ENCODE results near the gene ARL6IP6. TPM values are rescaled to one million over a fixed set of nuclear protein-coding genes. Genes with fewer than 3 reads are reported as not detected.

Gene ARL6IP6
- 16.4 and 40.3 TPM in 2 replicates for total RNA-seq

DNA sequence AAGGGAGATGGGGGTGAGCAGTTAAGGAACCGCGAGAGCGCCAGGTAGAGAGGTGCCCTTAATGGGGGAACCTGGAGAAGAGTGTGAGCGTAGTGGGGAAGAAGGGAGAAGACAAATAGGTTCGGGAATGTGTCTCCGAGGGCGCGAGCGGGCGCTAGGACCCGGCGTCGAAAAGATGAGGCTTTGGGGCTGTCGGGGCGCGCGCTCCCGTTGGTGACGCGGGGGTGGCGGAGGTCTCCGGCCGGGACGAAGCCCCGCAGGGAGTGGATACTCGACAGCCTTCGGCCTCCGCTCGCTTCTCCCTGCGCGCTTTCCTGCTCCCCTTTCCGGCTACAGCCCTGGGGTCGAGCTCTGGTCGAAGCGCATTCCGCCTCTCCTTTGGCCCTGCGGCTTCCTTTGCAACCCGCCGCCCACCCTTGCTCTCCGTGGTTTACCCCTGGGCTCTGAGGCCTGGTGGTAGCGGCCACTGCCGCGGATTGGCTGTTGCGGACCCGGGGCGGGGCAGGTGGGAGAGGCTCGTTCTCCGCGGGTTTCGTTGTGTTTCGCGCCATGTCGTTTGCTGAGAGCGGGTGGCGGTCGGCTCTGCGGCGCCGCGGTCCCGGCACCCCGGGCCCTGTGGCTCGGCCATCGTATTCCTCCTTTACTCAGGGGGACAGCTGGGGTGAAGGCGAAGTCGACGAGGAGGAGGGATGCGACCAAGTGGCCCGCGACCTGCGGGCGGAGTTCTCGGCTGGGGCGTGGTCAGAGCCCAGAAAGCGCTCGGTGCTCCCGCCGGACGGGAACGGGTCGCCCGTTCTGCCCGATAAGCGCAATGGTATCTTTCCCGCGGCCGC is at the start of gene ARL6IP6:
Gene ARL6IP6, plus strand, starts transcription at position 545 of the 833 bp plus-strand sequence. Its CDS starts 5 bp downstream, at position 550.
- peak; percentile 72 for DNase-seq (ENCODE audit: low read depth)

DNA sequence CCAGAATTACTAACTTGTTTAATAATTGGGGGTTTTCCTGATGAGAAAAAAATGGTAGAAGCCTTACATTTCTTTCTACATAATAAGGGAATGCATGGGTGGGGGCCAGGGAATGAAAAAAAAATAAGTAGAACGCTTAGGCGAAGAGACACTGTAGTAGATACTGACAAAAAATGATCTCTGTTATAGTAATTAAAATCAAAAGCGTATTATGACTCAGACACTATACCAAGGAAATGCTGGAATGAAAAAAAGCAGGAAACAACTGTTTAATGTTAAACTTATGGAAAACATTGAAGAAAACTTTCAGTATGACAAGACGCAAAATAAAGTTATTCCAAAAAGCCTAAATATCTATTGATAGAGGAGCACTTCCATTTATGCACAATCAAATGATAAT is 44.1 kb upstream of the ARL6IP6 start:
- no peak for DNase-seq (ENCODE audit: low read depth)

DNA sequence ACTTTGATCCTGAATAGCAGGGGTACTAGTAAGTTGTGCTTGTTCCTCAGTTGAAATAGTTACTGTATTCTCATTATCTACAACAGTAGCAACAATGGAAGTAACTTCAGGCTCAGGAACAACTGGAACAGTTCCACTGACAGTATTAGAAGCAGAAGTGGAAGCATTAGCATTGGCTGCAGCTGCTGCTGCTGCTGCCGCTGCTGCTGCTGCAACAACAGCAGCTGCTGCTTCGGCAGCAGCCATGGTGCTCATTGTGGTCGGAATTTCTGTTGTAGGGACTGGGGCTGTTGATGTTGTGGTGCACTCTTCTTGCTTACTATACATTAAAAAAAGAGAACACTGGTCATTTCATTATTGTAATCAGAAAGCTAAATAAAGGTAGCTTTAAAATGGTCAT is 42.0 kb upstream of the ARL6IP6 start:
- DNase-seq (ENCODE audit: low read depth) = no peak

DNA sequence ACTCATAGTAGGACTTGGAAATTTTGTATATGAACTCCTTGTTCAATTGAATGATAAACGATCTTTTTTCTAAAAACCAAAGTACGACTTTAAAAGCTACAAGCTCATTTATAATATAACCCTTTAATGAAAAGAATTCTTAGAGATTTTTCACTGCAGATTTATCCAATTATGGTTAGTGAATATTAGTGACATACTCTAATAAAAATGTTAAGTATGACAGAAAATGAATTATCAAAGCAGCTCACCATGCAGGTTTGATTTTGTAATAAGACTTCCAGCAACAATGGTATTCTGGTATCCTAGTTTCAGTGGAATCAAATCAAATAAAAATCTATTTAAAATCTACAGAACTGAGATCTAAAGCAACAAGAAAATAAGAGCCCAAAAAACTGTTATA is 39.6 kb upstream of the ARL6IP6 start:
- no peak for DNase-seq (ENCODE audit: low read depth)

DNA sequence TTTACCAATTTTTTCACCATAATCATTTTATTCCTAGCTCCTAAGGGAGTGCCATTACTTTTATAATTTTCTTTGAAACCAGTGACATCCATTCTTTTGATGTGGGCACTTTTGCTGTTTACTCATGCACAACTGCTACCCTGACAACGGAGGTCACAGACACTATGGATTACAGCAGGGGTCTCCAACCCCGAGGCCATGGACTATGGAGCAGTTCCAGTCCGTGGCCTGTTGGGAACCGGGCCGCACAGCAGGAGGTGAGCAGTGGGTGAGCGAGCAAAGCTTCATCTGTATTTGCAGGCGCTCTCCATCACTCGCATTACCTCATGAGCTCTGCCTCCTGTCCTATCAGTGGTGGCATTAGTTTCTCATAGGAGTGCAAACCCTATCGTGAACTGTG is 35.8 kb upstream of the ARL6IP6 start:
- DNase-seq (ENCODE audit: low read depth) = no peak

DNA sequence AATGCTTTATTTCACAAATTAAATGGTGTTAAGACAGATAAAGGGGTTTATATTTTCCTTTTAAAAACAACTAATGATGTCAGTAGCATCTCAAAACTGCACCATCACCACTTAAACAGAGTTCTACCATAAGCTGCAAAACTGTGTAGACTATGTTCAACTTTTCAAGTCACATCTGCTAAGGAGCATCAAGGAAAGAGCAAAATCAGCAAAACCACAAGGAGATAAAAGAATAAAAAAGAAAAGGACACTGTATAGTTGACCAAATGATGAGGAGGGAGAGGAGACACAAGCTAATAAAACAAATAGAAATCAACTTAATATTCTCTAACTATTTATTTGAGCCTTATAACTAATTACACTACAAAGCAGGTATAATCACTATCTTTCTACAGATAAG is 35.0 kb upstream of the ARL6IP6 start:
- no peak for DNase-seq (ENCODE audit: low read depth)

DNA sequence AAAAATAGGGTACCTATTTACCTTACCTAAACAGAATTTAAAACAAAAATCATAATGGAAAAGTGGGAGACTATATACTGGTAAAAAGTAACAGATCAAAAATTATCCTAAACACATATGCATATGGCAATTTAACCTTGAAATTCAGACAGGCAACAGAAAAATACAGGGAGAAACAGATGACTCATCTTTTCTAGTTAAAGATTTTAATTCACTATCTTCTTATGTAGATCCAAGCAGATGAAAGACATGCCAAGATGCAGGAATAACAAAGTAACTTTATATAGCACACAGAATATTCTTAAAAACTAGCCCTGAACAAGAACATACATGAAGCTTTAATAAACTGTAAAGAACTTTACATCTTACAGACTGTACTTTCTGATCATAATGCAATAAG is 32.1 kb upstream of the ARL6IP6 start:
- no peak for DNase-seq (ENCODE audit: low read depth)

DNA sequence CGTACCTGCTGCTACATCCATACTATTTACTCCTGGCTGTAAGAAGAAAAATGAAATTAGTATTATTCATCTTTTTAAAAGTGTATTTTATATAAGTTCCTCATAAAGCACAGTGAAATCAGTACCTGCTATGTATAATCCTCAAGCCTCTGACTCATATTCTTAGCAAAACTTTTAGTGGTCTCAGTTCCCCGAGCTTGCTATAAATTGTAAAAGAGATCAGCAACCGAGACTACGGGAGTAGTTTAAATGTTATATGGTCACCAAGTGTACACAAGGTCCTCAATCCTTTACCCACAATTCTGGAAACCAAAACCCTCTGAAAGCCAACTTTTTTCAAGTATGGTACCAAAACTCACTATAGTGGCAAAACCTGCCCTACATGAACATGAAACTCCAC is 25.4 kb upstream of the ARL6IP6 start:
- DNase-seq (ENCODE audit: low read depth) = no peak

DNA sequence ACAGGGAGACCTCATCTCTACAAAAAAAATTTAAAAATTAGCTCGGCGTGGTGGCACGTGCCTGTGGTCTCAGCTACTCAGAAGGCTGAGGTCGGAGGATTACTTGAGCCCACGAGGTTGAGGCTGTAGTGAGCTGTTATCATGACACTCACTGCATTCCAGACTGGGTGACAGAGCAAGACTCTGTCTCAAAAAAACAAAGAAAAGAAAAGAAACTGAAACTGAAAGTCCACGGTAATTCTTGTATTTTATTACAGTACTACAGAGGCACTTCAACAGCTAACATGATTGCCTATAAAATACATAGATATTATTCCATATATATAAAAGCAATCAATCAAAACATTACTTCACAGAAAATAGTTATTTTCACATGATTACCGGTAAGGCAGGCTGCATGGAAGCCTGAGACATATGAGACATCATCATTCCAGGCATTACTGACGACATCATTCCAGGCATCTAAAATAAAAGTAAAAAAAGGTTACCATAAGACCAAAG is 24.2 kb upstream of the ARL6IP6 start:
- peak; percentile 30 for DNase-seq (ENCODE audit: low read depth)

DNA sequence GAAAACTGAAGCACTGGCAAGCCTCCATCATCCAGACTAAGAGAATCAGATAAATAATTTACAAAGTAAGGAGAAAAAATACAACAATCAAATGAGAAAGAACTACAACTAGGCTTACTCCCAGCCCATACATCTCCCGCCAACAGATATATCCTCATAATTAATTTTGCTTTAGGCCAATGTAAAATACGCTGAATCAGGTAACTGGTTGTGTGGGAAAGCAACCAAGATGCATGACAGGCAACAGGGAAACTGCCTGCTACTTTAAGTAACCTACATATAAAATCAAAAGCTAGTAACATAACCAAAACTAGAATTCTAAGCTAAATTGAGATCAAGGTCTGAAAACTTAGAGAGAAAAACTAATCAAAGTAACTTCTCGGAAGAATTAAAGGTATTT is 22.7 kb upstream of the ARL6IP6 start:
- no peak for DNase-seq (ENCODE audit: low read depth)

DNA sequence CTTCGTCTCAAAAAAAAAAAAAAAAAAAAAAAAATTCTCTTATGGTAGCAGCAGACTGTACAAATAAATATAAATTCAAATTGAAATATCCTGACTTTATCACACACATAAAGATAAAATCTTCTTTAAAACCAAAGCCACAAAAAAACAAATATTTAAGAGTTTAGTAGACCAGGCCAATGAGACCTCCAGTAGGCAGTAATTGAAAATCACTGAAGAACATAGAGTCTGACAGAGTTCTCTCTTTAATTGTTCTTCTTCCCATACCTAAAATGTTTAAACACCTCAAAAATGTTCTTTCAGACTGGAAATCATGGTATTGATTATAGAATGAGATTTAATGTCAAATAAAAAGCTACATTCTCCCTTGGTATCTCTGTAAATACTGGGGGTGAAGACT is 21.9 kb upstream of the ARL6IP6 start:
- DNase-seq (ENCODE audit: low read depth) = no peak

DNA sequence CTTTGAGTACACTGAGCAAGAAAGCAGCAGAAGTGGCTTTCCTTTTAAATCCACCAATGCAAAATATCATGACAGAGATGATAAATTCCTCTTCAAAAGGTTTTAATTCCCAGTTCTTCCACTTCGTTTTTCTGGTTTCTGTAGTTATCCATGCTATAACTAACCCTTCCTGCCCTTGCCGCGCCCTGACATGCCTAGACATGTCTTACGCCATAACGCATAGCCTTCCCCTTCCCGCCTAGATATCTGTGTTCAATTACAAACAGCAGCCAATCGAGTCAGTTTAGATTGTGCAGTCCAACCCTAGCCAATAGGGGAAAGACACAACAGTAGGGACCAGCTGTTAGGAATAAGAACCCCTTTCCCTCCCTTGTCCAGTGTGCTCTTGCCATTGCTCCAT is 17.2 kb upstream of the ARL6IP6 start:
- DNase-seq (ENCODE audit: low read depth) = no peak

DNA sequence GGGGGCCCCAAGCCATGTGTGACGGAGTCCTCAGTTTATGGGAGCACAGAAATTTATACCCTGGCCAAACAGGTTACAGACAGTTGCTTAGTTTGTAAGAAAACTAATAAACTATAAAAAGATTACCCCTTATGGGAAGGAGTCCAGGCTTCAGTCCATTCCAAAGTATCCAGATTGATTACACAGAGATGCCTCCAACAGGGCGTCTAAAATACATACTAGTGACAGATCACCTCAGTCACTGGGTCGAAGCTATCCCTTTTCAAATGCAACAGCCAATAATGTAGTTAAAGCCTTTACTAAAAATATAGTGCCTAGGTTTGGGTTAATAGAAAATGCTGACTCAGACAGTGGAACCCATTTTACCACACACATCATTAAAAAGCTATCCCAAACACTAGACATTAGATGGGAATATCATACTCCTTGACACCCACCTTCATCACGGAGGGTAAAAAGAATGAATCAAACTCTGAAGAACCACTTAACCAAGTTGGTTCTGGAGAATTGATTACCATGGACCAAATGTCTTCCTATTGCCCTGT is 11.9 kb upstream of the ARL6IP6 start:
- DNase-seq (ENCODE audit: low read depth) = no peak

DNA sequence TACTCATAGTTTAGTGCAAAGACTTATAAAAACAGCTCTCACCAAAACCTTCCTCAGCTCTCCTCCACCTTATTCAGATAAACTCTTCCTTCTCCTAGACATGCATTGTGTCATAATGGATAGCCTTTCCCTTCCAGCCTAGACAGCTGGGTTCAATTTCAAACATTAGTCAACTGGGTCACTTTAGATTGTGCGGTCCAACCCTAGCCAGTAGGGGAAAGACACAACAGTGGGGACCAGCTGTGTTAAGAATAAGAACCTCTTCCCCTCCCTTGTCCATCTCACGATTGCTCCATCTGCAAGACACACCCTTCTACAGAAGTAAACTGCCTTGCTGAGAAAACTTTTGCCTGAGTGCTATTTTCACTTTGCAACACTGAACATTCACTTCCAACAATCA is 9.7 kb upstream of the ARL6IP6 start:
- DNase-seq (ENCODE audit: low read depth) = no peak

DNA sequence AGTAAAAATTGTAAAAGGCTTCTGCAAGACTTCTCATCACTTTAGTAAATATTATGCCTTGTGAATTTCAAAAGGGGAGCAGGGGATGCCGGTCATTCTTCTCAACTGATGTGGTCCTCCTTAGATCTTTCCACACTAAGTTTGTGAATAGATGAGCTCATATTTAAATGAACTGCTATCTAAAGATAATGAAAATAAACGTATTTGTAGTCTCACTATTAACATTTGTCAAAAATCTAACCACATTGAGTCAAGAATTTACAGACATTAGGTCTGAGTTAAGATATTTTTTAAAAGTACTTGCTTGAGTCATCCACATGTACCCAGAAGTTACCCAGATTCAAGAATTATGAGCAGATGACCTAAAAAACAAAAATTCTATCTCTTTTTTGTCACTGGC is 7.7 kb upstream of the ARL6IP6 start:
- no peak for DNase-seq (ENCODE audit: low read depth)

DNA sequence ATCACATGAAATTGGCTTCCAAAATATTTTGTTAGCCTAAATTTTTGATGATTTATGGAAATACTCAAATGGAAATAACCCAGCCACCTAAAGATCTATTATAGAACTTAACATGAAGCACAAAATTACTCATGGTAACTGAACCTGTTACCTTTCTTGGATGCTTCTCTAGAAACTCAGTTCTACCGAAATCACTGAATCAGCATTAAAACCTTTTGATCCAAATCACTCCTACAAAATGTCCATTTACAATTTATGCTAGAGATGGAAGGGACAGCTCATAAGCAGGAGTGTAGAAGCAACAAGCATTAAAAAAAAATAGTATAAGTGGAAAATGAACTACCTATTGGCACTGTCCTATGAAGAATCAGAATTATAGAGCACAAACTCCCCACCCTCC is 3.3 kb upstream of the ARL6IP6 start:
- no peak for DNase-seq (ENCODE audit: low read depth)

DNA sequence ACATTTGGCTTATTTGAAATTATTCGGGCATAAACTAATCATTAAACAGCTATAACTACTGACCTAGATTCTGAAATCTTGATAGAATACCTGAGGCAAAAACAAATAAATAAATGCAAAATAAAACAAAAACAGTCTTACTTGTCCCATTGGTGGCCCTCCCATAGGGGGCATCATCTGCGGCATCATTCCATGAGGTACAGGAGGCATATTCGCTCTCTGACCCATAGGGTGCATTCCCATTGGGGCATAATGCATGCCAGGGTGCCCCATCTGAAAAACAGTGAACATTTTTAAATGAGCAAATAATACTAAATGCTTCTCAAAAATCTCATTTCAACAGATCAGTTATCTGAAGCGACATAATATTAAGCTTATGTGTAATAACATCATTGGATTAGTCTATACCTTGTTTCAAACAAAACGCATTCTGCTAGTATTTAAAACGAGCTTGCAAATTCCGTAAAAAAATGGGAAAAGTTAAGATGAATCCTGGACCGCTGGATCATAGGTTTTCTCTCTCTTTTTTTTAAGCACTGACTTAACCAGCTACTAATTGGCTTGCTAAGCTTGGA is 2.5 kb upstream of the ARL6IP6 start:
- DNase-seq (ENCODE audit: low read depth) = peak; percentile 28

DNA sequence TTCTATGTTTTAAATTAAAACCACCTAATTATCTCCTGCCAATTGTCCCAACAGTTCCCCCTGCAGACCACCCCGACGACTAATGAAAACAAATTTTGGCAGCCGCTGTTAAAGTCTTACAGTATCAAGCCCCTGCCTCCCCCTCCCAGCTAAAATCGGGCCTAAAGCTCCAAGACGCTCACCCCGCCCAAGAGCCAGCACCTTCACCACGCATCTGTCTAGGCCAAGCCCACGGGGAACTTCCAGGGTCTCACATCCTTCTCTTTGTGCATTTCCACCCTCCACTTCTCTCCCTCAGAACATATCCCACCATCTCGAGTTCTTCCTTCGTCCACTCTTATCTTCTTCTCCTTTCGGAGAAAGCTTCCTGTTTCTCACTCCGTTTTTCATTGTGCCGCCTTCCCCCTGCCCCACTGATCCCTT is 1.6 kb upstream of the ARL6IP6 start:
- no peak for DNase-seq (ENCODE audit: low read depth)

DNA sequence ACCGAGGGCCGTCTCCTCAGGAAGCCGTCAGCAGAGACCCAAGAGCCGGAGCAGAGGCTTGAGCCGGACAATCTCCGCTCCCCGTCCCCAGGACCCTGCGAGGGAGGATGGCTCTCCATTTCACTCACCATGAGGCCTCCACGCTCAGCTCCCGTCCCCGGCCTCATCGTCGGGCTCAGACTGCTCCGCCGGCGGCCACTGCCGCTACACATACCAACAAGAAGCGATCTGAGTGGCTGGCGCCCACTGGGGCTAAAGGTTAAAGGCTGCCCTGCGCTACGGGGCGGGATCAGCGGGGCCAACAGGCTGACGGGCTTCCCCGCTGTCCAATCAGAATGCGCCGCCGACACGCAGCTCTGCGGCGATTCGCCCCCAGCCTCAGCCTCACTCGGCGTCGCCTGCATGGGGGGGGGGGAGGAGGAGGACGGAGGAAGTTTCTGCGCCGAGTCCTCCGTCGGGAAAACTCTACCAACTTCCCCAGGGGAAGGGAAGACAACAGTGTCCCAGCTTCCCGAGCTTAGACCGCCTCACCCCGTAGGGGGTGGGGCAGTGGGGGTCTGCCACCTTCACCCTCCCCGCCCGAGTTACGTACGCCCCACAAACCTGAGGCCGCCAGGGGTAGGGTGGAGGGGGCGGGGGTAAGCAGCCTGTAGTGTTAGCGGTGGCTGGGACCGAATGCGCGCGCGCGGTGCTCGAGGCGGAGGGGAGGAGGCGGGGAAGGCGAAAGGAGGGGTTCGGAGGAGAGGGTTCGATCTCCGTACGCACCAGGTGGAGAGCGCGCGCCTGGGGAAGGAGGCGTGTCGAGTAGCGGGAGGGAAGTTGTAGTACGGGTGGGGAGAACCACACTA is 968 bp upstream of the ARL6IP6 start, which contains the start of gene PRPF40A:
Gene PRPF40A, minus strand, starts transcription at position 234 of the 848 bp plus-strand sequence. Its CDS starts 22 bp downstream, at position 212.
- DNase-seq (ENCODE audit: low read depth) = peak; percentile 92

DNA sequence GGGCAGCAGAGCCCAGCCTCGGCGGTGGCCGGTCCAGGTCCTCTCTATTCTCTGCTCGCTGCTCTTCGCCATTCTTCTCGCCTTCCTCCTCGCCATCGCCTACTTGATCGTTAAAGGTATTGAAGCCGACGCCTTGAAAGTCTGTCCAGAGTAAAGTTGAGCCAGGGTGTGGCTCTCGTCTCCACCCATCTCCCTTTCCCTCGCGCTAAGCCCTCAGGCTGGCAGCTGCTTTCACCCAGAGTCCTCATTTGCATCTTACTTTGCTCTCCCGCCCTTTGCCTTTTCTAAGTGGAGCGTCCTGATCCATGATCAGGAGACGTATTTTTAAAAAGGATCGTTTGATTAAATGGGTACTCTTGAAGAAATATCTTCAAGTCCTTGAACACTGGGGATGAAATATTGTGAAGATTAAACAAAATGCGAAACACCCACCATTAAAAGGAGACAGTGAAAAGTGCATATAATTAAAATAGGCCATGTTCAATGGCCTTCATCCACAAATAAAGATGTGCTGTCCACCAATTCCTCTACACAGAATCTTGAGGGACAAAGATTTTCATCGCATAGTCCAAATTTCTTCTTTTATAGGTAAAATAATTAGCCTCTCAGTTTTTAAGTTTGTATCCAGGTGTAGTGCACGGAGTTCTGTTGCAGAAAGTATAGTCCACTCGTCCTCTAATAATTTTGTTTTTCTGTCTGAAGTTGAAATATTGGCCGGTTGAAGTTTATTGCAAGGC is 657 bp downstream of the ARL6IP6 start:
- peak; percentile 62 for DNase-seq (ENCODE audit: low read depth)

DNA sequence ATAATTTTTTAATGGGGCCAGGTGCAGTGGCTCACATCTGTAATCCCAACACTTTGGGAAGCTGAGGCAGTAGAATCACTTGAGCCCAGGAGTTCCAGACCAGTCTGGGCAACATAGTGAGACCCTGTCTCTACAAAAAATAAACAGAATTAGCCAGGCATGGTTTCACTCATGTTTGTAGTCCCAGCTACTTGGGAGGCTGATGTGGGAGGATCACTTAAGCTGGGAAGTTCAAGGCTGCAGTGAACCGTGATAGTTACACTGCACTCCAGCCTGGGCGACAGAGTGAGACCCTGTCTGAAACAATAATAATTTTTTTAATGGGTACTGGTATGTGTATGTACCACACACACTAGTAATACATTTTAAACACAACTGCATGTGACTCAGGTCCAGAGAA is 2.4 kb downstream of the ARL6IP6 start:
- DNase-seq (ENCODE audit: low read depth) = no peak

All from renal cortical epithelial cell (primary cell).